Lung (tissue), 12 donors: ENCODE results near the gene TOLLIP. TPM values are rescaled to one million over a fixed set of nuclear protein-coding genes. Genes with fewer than 3 reads are reported as not detected.
A peak's percentile ranks its signal among the peaks of the same experiment; 100 is the strongest.

ENCODE experiments used
- ATAC-seq: fragments of 200-7000 bp; cut with Tn5 transposase; one replicate; pipeline ENCODE4 v1.9.1; 2020; ENCODE audit warnings: moderate number of reproducible peaks; ENCODE audit not compliant: insufficient read depth, low FRiP score
- DNase-seq, 3 donors: peaks; one replicate each; pipeline ENCODE4 v3.0.0-alpha.2; 2013 to 2017
- H3K27ac ChIP-seq, 2 donors: one replicate each; pipeline ENCODE4 v1.5.1; 2013; ENCODE audit warnings: mild to moderate bottlenecking in 2 of 2, moderate library complexity in 2 of 2, control low read depth in 1 of 2, inconsistent platforms in 1 of 2, low read depth in 1 of 2, low read length in 1 of 2
- H3K27me3 ChIP-seq, 3 donors: one replicate each; pipeline ENCODE4 v1.5.1; 2013; ENCODE audit warnings: low read length in 2 of 3; ENCODE audit not compliant: control insufficient read depth in 3 of 3, insufficient read depth in 3 of 3
- H3K36me3 ChIP-seq, 4 donors: one replicate each; pipeline ENCODE4 v1.5.1; 2013; ENCODE audit warnings: low read length in 4 of 4, mild to moderate bottlenecking in 1 of 4, moderate library complexity in 1 of 4; ENCODE audit not compliant: control insufficient read depth in 4 of 4, insufficient read depth in 4 of 4
- H3K4me1 ChIP-seq, 5 donors: one replicate each; pipeline ENCODE4 v1.5.1; 2013; ENCODE audit warnings: low read length in 5 of 5, mild to moderate bottlenecking in 2 of 5, moderate library complexity in 1 of 5; ENCODE audit not compliant: control insufficient read depth in 5 of 5, insufficient read depth in 5 of 5
- H3K4me3 ChIP-seq: one replicate; pipeline ENCODE4 v1.5.1; 2013; ENCODE audit warnings: mild to moderate bottlenecking, control low read depth, moderate library complexity
- H3K9ac ChIP-seq, 2 donors: one replicate each; pipeline ENCODE4 v1.5.1; 2013; ENCODE audit warnings: low read length in 2 of 2, control low read depth in 1 of 2; ENCODE audit not compliant: insufficient read depth in 1 of 2
- H3K9me3 ChIP-seq, 4 donors: one replicate each; pipeline ENCODE4 v1.5.1; 2013; ENCODE audit warnings: low read length in 3 of 4, mild to moderate bottlenecking in 1 of 4, moderate library complexity in 1 of 4; ENCODE audit not compliant: control insufficient read depth in 4 of 4, insufficient read depth in 3 of 4
- CTCF ChIP-seq: IDR thresholded peaks from 2 replicates; pipeline ENCODE4 v1.5.1; 2012; ENCODE audit warnings: mild to moderate bottlenecking; ENCODE audit errors: control extremely low read depth, extremely low read depth
- WGBS, 2 donors: extraction: QIAGEN DNeasy Blood & Tissue Kit; methylation state at CpG; one replicate each; pipeline ENCODE4 v1.1.7; 2013; 5-methylcytosine and 5-hydroxymethylcytosine counted together
- polyA plus RNA-seq, 2 donors: library from polyadenylated mRNA; stranded (reverse); fragments of 200-250 nt; gene quantifications; one replicate each; pipeline ENCODE4 v1.2.1, GENCODE V29; 2013
- total RNA-seq, 2 donors: library from RNA; depleted of rRNA in 1 of 2; stranded (reverse); fragments of >200 nt in 1 of 2; gene quantifications; one replicate each; pipeline ENCODE4 v1.2.1, GENCODE V29; 2014 to 2021
- donor health status: control.
- donor health status: control.
- donor health status: Bipolar disorder and iron deficiency.
- donor health status: healthy.
- donor health status: DM: yes; HTN: yes; CAD: no.

Gene TOLLIP
- total and polyA plus RNA-seq, 4 donors, result 26.9 to 79.4 (median 43.4) TPM

DNA sequence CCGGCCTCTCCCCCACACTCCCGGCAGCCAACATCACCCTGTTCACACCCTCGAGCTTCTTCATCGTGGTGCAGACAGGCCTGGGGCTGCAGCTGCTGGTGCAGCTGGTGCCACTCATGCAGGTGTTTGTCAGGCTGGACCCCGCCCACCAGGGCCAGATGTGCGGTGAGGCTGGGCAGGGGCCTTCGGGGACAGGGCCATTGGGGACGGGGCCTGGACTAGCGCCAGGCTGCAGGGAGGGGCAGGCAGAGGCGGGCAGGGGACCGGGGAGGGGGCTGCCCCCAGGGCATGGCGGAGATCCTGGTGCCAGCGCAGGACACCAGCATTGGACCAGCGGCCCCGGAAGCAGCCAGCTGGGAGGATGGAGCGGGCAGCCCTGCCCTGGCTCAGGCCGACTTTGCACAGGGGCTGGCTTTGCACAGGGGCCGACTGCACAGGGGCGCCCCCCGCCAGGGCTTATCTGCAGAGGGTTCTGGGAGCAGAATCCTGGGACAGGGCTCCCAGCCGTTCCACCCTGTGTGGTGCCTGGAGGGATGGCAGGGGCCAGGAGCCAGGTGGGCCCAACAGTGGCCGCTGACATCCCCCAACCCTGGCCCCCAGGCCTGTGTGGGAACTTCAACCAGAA is 77.9 kb downstream of the TOLLIP start:
- no peak for TF ChIP-seq CTCF
- Histone ChIP-seq H3K4me3 (no peak overlapping the region), H3K9ac (no peak overlapping the region), H3K27me3 (peaks cover 0 to 7% (median 0%) of the 10 kb centered on the region in 3 donors), H3K4me1 (no peaks in the 10 kb centered on the region), H3K27ac (no peak overlapping the region), H3K9me3 (no peaks in the 10 kb centered on the region), H3K36me3 (no peaks in the 10 kb centered on the region)
- 65 to 81% methylated on average over 22 of the region's 22 CpGs for WGBS, 2 donors
- DNase-seq (peak in 1 of 3 donors; percentile 10), ATAC-seq (no peak)

- Histone ChIP-seq H3K9ac (no peak overlapping the region), H3K27me3 (peaks cover 0 to 7% (median 0%) of the 10 kb centered on the region in 3 donors), H3K4me3 (no peak overlapping the region), H3K27ac (no peak overlapping the region), H3K4me1 (no peaks in the 10 kb centered on the region), H3K9me3 (peaks cover 0 to 2% (median 0%) of the 10 kb centered on the region in 4 donors), H3K36me3 (no peaks in the 10 kb centered on the region)
- TF ChIP-seq CTCF, result no peak
- no peak for ATAC-seq
- peak in 1 of 3 donors; percentile 28 for DNase-seq
- WGBS, 2 donors, result 71 to 87% methylated on average over 40 to 45 of the region's 45 CpGs
These were observed 78.7 kb downstream of the TOLLIP start for GRCh38 chr11:1230456-1231395.

GRCh38 chr11:1230121-1230455 is 79.3 kb downstream of the TOLLIP start:
- Histone ChIP-seq H3K4me3 (no peak overlapping the region), H3K27ac (no peak overlapping the region), H3K4me1 (no peaks in the 10 kb centered on the region), H3K9ac (no peak overlapping the region), H3K9me3 (peaks cover 0 to 2% (median 0%) of the 10 kb centered on the region in 4 donors), H3K27me3 (peaks cover 0 to 7% (median 0%) of the 10 kb centered on the region in 3 donors), H3K36me3 (no peaks in the 10 kb centered on the region)
- DNase-seq (peak in 1 of 3 donors; percentile 12), ATAC-seq (no peak)
- no peak for TF ChIP-seq CTCF
- 83 to 86% methylated on average over 5 of the region's 5 CpGs for WGBS, 2 donors
